Neuronal stem cell (in vitro differentiated cells): ENCODE results near the gene ZNF740.

Source experiments
- DNase-seq: peaks from one replicate; pipeline ENCODE4 v3.0.0-alpha.2; 2013; ENCODE audit warnings: low spot score
- H2AFZ ChIP-seq: one replicate; pipeline ENCODE4 v1.6.1; 2013; ENCODE audit warnings: mild to moderate bottlenecking, low read length, inconsistent platforms
- H2AK5ac ChIP-seq: 2 replicates; pipeline ENCODE4 v1.6.1; 2013; ENCODE audit warnings: low read depth, mild to moderate bottlenecking, inconsistent platforms, low read length, moderate library complexity, mixed read lengths
- H2BK120ac ChIP-seq: 2 replicates; pipeline ENCODE4 v1.6.1; 2013; ENCODE audit warnings: low read depth, mild to moderate bottlenecking, inconsistent platforms, low read length, moderate library complexity, mixed read lengths
- H2BK12ac ChIP-seq: one replicate; pipeline ENCODE4 v1.6.1; 2013; ENCODE audit warnings: low read length, inconsistent platforms
- H2BK15ac ChIP-seq: 2 replicates; pipeline ENCODE4 v1.6.1; 2013; ENCODE audit warnings: mild to moderate bottlenecking, low read length, inconsistent platforms, mixed read lengths
- H2BK5ac ChIP-seq: one replicate; pipeline ENCODE4 v1.6.1; 2013; ENCODE audit warnings: inconsistent platforms, mild to moderate bottlenecking, low read length, moderate library complexity
- H3K14ac ChIP-seq: one replicate; pipeline ENCODE4 v1.6.1; 2013; ENCODE audit warnings: low read length, inconsistent platforms
- H3K18ac ChIP-seq: 2 replicates; pipeline ENCODE4 v1.6.1; 2013; ENCODE audit warnings: low read length, inconsistent platforms
- H3K23ac ChIP-seq: 2 replicates; pipeline ENCODE4 v1.6.1; 2013; ENCODE audit warnings: low read depth, mild to moderate bottlenecking, mixed read lengths, low read length, inconsistent platforms; ENCODE audit not compliant: poor library complexity
- H3K27ac ChIP-seq: replicated peaks from 3 replicates; pipeline ENCODE4 v1.5.1; 2013; ENCODE audit warnings: low read length, inconsistent platforms
- H3K27me3 ChIP-seq, 3 experiments: 2 replicates each; pipeline ENCODE4 v1.6.1; 2013; ENCODE audit warnings: low read length in 3 of 3, mild to moderate bottlenecking in 2 of 3, inconsistent platforms in 1 of 3, low read depth in 1 of 3, mixed read lengths in 1 of 3, moderate library complexity in 1 of 3; ENCODE audit not compliant: control insufficient read depth in 3 of 3, insufficient read depth in 3 of 3
- H3K36me3 ChIP-seq, 2 donors: replicated peaks in 1 of 2; 2 replicates each; pipeline ENCODE4 v1.6.1; 2013; ENCODE audit warnings: low read length in 2 of 2; ENCODE audit not compliant: control insufficient read depth in 2 of 2, insufficient read depth in 2 of 2
- H3K4ac ChIP-seq: 2 replicates; pipeline ENCODE4 v1.6.1; 2013; ENCODE audit warnings: inconsistent platforms, mild to moderate bottlenecking, low read length, moderate library complexity
- H3K4me1 ChIP-seq, 2 donors: 1 replicate in 1 of 2; 2 replicates in 1 of 2; pipeline ENCODE4 v1.6.1; 2013; ENCODE audit warnings: low read length in 2 of 2, low read depth in 1 of 2; ENCODE audit not compliant: control insufficient read depth in 2 of 2, insufficient read depth in 1 of 2
- H3K4me2 ChIP-seq: one replicate; pipeline ENCODE4 v1.6.1; 2013; ENCODE audit warnings: mild to moderate bottlenecking, low read length, inconsistent platforms; ENCODE audit not compliant: insufficient read depth, poor library complexity, severe bottlenecking
- H3K4me3 ChIP-seq, 2 donors: 2 replicates each; pipeline ENCODE4 v1.5.1; 2013; ENCODE audit warnings: low read length in 2 of 2, mild to moderate bottlenecking in 2 of 2, inconsistent platforms in 1 of 2, moderate library complexity in 1 of 2
- H3K79me1 ChIP-seq: one replicate; pipeline ENCODE4 v1.6.1; 2013; ENCODE audit warnings: low read depth, mild to moderate bottlenecking, inconsistent platforms, low read length, moderate library complexity
- H3K9ac ChIP-seq: one replicate; pipeline ENCODE4 v1.6.1; 2013; ENCODE audit warnings: mild to moderate bottlenecking, low read depth, low read length, inconsistent platforms; ENCODE audit not compliant: poor library complexity
- H3K9me3 ChIP-seq, 2 donors: replicated peaks in 1 of 2; 2 replicates each; pipeline versions ENCODE3 to v1.6.1; 2013; ENCODE audit warnings: low read length in 2 of 2, mild to moderate bottlenecking in 2 of 2, inconsistent platforms in 1 of 2, low read depth in 1 of 2, mixed read lengths in 1 of 2, moderate library complexity in 1 of 2; ENCODE audit not compliant: control insufficient read depth in 2 of 2, insufficient read depth in 1 of 2
- H4K8ac ChIP-seq: one replicate; pipeline ENCODE4 v1.6.1; 2013; ENCODE audit warnings: low read depth, mild to moderate bottlenecking, inconsistent platforms, low read length, moderate library complexity
- H4K91ac ChIP-seq: one replicate; pipeline ENCODE4 v1.6.1; 2013; ENCODE audit warnings: low read length, low read depth, mild to moderate bottlenecking, inconsistent platforms; ENCODE audit not compliant: poor library complexity
- WGBS, 2 donors: extraction: QIAGEN DNeasy Blood & Tissue Kit; methylation state at CpG; one replicate each; pipeline ENCODE4 v1.1.7; 2013; ENCODE audit warnings: missing lambda C conversion rate in 2 of 2, mixed read lengths in 1 of 2; ENCODE audit not compliant: insufficient read length in 2 of 2, insufficient replicate concordance in 1 of 2; ENCODE audit errors: extremely low coverage in 2 of 2; 5-methylcytosine and 5-hydroxymethylcytosine counted together

ZNF740 gene

DNA sequence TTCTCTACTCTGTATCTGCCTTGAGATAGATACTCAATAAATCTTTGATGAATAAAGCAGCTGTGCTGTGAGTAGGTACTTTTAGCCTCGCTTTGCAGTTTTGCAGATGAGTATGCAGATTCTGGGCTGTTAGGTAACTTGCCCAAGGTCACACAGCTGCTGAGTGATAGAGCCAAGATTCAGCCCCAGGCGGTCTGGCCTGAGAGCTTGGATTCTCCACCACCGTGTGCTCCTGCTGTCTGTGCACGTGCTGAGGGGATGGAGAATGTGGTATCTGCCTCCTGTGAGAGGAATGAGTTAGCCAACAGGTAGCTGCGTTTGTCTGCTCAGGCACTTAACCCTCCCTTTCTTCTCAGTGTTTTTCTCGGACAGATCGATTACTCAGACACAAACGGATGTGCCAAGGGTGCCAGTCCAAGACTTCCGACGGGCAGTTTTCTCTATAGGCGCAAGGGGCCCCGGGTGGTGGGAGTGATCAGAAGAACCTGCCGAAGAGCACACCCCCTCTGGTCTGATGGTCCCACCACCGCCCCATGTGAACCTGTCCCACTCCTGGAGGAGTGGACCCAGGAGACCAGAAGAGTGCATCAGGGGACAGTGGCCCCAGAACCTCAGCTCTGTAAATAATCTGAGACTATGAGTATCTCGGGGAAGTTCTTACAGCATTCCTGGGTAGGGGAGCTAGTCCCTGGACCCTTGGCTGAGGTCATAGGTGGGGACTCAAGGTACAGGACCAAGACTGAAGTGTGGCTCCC lies 6.8 kb downstream of the ZNF740 start:
- Histone ChIP-seq H3K4me3 (no peak overlapping the region), H3K4me2 (no peak overlapping the region), H3K14ac (no peak overlapping the region), H3K27ac (no peak overlapping the region), H2AK5ac (no peak overlapping the region), H2BK120ac (no peak overlapping the region), H2BK15ac (no peak overlapping the region), H3K4ac (no peak overlapping the region), H3K27me3 (no peaks in the 10 kb centered on the region), H3K9ac (no peak overlapping the region), H3K79me1 (peaks cover 4% of the 10 kb centered on the region), H4K91ac (no peak overlapping the region), H3K9me3 (no peaks in the 10 kb centered on the region), H2BK12ac (no peak overlapping the region), H3K4me1 (peaks cover 8 to 9% of the 10 kb centered on the region in 2 donors), H3K23ac (no peak overlapping the region), H4K8ac (no peak overlapping the region), H3K18ac (no peak overlapping the region), H3K36me3 (peaks cover 48 to 92% of the 10 kb centered on the region in 2 donors), H2AFZ (no peak overlapping the region), H2BK5ac (no peak overlapping the region)
- WGBS, 2 donors = no CpG with 5 or more reads among the region's 15 CpGs
- no peak for DNase-seq

DNA sequence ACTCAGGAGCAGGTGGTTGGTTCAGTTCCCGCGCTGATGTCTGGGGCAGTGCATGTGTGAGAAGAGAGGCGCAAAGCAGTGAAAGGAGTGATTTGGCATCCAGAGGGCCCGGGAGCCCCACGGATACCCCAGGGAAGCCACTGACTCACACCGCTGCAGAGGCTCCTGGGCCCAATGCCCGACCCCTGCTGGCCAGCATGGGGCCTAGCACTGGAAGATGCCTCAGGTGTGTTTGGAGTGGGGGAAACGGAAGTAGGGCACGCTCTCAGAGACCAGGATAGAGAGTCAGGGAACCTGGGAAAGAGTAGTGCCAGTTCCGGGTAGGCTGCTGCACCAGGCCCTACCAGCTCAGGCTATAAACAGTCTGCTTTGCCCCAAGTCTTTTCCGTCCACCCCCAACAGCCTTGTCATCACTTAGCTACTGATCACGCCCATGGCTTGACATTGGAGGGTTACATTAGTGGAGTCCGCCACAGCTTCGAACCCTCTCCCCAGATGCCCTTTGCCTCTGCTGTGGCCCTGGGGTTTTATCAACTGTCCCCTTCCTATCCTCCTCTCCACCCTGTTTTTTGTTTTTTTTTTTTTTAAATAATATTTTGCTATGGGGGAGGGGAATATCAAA lies 9.7 kb downstream of the ZNF740 start:
- peak; percentile 23 for DNase-seq
- Histone ChIP-seq H3K4me1 (no peaks in the 10 kb centered on the region), H2AFZ (no peak overlapping the region)

DNA sequence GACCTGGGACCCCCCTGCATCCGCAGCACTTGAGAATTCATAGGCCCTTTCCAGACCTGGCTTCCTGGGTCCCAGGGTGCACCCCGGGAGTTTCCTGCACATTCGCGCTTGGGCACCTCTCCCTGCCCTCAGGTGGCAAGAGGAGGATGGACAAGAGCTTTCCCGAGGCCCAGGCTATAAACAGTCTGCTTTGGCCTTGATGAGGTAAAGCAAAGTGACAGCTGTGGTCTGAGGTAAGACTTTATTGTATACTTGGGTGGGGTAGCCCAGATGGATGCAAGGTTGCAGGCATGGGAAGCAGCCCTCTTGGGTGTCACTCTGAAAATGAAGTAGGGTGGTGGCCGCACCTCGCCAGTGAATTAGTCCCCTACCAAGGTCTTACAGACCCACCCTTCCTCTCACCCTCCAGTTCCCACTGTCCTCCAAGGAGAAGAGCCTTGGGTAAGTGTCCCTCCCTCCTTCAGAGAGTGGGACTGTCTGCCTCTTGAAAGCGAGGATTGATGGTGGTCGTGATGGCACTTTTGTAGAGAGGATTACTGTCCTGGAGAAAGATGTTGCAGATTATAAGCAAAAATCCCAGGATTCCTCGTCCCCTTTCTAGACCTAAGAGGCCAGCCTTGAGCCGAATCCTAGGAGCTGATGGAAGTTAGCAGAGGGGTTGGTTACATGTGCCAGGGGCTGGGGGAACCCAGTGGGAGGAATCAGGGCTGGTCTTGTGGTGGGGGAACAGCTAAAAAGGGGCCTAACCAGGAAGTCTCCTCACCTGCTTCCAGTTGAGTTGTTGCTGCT lies 10.8 kb downstream of the ZNF740 start:
- WGBS, 2 donors = no CpG with 5 or more reads among the region's 11 CpGs
- H4K8ac ChIP-seq = no peak overlapping the region

More for the DNA sequence above, 9.7 kb downstream of the ZNF740 start:
- Histone ChIP-seq H3K4ac (no peak overlapping the region), H2BK120ac (no peak overlapping the region), H3K9me3 (no peaks in the 10 kb centered on the region), H3K9ac (no peak overlapping the region), H2AK5ac (no peak overlapping the region), H3K14ac (no peak overlapping the region), H2BK12ac (no peak overlapping the region), H3K23ac (no peak overlapping the region), H3K18ac (no peak overlapping the region), H3K27me3 (peaks cover 0 to 4% (median 0%) of the 10 kb centered on the region in 3 experiments), H3K27ac (no peak overlapping the region), H3K4me2 (no peak overlapping the region), H2BK15ac (no peak overlapping the region), H3K4me3 (no peak overlapping the region), H3K36me3 (peaks cover 38 to 65% of the 10 kb centered on the region in 2 donors), H2BK5ac (no peak overlapping the region), H3K79me1 (no peaks in the 10 kb centered on the region), H4K8ac (no peak overlapping the region), H4K91ac (no peak overlapping the region)
- WGBS, 2 donors = no CpG with 5 or more reads among the region's 14 CpGs

More for the DNA sequence above, 10.8 kb downstream of the ZNF740 start:
- Histone ChIP-seq H3K27me3 (peaks cover 0 to 9% (median 6%) of the 10 kb centered on the region in 3 experiments), H3K4me3 (no peak overlapping the region), H3K14ac (no peak overlapping the region), H2AFZ (no peak overlapping the region), H2BK15ac (no peak overlapping the region), H2BK5ac (no peak overlapping the region), H3K79me1 (no peaks in the 10 kb centered on the region), H3K9me3 (no peaks in the 10 kb centered on the region), H3K9ac (no peak overlapping the region), H4K91ac (no peak overlapping the region), H2BK12ac (no peak overlapping the region), H3K23ac (no peak overlapping the region), H2BK120ac (no peak overlapping the region), H3K4me2 (no peak overlapping the region), H3K4ac (no peak overlapping the region), H3K27ac (no peak overlapping the region), H3K4me1 (no peaks in the 10 kb centered on the region), H3K18ac (no peak overlapping the region), H2AK5ac (no peak overlapping the region), H3K36me3 (peaks cover 30 to 55% of the 10 kb centered on the region in 2 donors)
- no peak for DNase-seq
